Astrocyte (in vitro differentiated cells and primary cell): Measurements from ENCODE around the gene CSPG4.
"Not testable (repeated sequence)": the region's sequence is repeated elsewhere in the genome, so short reads cannot be mapped to it uniquely, and the experiment has no call there.

Experiments used
- CTCF ChIP-seq: IDR thresholded peaks from 2 replicates; pipeline ENCODE4 v1.5.1; 2011; ENCODE audit warnings: low read depth, mild to moderate bottlenecking, inconsistent platforms, low read length, moderate library complexity; ENCODE audit not compliant: insufficient read depth
- EZH2 ChIP-seq: IDR thresholded peaks from 2 replicates; pipeline ENCODE4 v1.6.1; 2012; ENCODE audit warnings: mild to moderate bottlenecking, low read length, inconsistent platforms; ENCODE audit not compliant: insufficient read depth

DNA sequence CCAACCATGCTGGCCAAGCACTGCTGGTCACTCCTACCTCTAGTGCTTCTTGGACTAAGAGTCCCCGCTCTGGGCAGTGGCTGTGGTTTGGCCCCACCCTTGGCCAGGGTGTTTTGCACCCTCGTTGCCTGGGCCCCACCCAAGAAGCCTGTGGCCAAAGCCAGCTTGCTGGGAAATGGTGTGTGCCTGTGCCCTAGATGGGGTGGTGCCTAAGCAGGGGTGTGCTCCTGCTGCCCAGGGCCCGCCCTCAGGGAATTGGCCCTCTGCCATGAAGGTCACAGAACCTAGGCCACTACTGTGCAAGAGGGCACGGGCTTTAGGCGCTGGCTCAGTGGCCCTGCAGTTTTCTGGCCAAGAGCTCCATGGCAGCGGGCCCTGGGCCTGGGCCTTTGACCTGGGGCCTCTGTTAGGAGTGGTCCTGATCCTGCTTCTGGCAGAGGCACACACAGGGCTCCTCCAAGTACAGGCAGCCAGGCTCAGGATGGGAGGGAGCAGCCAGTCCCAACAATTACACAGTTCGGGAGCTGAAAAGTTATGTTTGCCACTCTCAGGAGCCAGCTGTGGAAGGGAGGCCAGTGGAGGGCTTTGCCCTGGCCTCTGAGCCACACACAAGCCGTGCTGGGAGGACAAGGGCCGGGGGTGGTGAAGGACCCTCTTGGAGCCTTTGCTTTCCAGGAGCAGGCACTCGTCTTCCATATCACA lies 3.8 kb upstream of the CSPG4 start:
- TF ChIP-seq CTCF, EZH2: not testable (repeated sequence)
